ENCODE measurements around the gene CLCN7.

DNA sequence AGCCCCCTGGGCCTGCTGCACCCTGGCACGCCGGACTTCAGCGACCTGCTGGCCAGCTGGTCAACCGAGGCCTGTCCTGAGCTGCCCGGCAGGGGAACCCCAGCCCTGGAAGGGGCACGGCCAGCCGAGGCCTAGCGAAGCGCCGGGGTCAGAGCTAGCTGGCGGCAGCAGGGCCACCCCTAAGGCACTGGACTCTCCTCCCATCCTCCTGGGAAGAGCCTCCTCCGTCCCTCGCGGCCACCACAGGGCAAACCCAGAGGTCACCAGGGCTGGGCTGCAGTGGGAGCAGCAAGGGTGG is 41.6 kb downstream of the CLCN7 start:
- TF ChIP-seq, protein P1, sequence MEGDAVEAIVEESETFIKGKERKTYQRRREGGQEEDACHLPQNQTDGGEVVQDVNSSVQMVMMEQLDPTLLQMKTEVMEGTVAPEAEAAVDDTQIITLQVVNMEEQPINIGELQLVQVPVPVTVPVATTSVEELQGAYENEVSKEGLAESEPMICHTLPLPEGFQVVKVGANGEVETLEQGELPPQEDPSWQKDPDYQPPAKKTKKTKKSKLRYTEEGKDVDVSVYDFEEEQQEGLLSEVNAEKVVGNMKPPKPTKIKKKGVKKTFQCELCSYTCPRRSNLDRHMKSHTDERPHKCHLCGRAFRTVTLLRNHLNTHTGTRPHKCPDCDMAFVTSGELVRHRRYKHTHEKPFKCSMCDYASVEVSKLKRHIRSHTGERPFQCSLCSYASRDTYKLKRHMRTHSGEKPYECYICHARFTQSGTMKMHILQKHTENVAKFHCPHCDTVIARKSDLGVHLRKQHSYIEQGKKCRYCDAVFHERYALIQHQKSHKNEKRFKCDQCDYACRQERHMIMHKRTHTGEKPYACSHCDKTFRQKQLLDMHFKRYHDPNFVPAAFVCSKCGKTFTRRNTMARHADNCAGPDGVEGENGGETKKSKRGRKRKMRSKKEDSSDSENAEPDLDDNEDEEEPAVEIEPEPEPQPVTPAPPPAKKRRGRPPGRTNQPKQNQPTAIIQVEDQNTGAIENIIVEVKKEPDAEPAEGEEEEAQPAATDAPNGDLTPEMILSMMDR (IDR thresholded peaks at IDR 0.05), result no peak
- TF ChIP-seq EZH2phosphoT487 (IDR thresholded peaks at IDR 0.05) (no peak), EZH2 (IDR thresholded peaks at IDR 0.05) (no peak)

All from neural progenitor cell (in vitro differentiated cells).